Panc1 (cell line): Measurements from ENCODE around the gene SLC12A8. TPM values are rescaled to one million over a fixed set of nuclear protein-coding genes. Genes with fewer than 3 reads are reported as not detected.
"Not testable (repeated sequence)": the region's sequence is repeated elsewhere in the genome, so short reads cannot be mapped to it uniquely, and the experiment has no call there.

ENCODE experiments used
- ATAC-seq: fragments of 200-7000 bp; cut with Tn5 transposase; 2 replicates; pipeline ENCODE4 v1.9.1; 2020; ENCODE audit warnings: mild to moderate bottlenecking, moderate library complexity
- BruUV-seq: library from RNA; stranded (reverse); fragments of 400-500 nt; replicated peaks from 2 replicates; lab custom pipeline; 2021; lab: Mats Ljungman, UMichigan
- CTCF ChIA-PET: fragments of 300-600 bp; sonication (Branson Sonifier 250); formaldehyde crosslinking; loops from one replicate; lab custom pipeline; 2022; ENCODE audit warnings: antibody characterized with exemption; lab: Charles Lee
- POLR2A ChIA-PET: fragments of 300-600 bp; sonication (Branson Sonifier 250); formaldehyde crosslinking; loops from one replicate; lab custom pipeline; 2022; ENCODE audit warnings: antibody characterized with exemption; lab: Charles Lee
- DNase-seq: peaks from one replicate; pipeline ENCODE4 v3.0.0-alpha.2; 2010; ENCODE audit warnings: low read depth, low spot score
- H3K27ac ChIP-seq: 2 replicates; pipeline ENCODE4 v1.5.1; 2011; ENCODE audit warnings: mild to moderate bottlenecking, low read length, inconsistent platforms
- H3K27me3 ChIP-seq: fragments of 200-500 bp; sonication (Bioruptor generic); 2 replicates; pipeline ENCODE4 v1.6.0; 2014; ENCODE audit warnings: low read length, inconsistent platforms; ENCODE audit not compliant: control insufficient read depth, insufficient read depth
- H3K36me3 ChIP-seq: fragments of 200-500 bp; sonication (Bioruptor generic); 2 replicates; pipeline ENCODE4 v1.5.1; 2014; ENCODE audit warnings: inconsistent platforms, mild to moderate bottlenecking, low read length, moderate library complexity; ENCODE audit not compliant: control insufficient read depth, insufficient read depth
- H3K4me1 ChIP-seq: 2 replicates; pipeline ENCODE4 v1.5.1; 2011; ENCODE audit warnings: inconsistent platforms, mild to moderate bottlenecking, low read length, moderate library complexity; ENCODE audit not compliant: control insufficient read depth, insufficient read depth
- H3K4me3 ChIP-seq, 2 experiments: 2 replicates each; pipeline ENCODE4 v1.5.1; 2011 to 2012; ENCODE audit warnings: low read depth in 2 of 2, low read length in 2 of 2, mild to moderate bottlenecking in 2 of 2, inconsistent platforms in 1 of 2, moderate library complexity in 1 of 2
- H3K9me3 ChIP-seq: fragments of 200-500 bp; sonication (Bioruptor generic); 2 replicates; pipeline ENCODE4 v1.5.1; 2014; ENCODE audit warnings: low read depth, mild to moderate bottlenecking, inconsistent platforms, low read length, moderate library complexity; ENCODE audit not compliant: control insufficient read depth, insufficient read depth
- CTCF ChIP-seq: fragments of 450-650 bp; IDR thresholded peaks from 2 replicates; pipeline ENCODE4 v1.5.1; 2017; ENCODE audit warnings: mild to moderate bottlenecking
- POLR2AphosphoS5 ChIP-seq: IDR thresholded peaks from 2 replicates; pipeline ENCODE4 v1.6.1; 2012; ENCODE audit warnings: mild to moderate bottlenecking, low read depth, low read length, moderate library complexity
- REST ChIP-seq, 2 experiments: IDR thresholded peaks; 2 replicates each; pipeline ENCODE4 v1.6.1; 2011 to 2012; ENCODE audit warnings: low read depth in 2 of 2, control low read depth in 1 of 2, low read length in 1 of 2, mild to moderate bottlenecking in 1 of 2, moderate library complexity in 1 of 2; ENCODE audit not compliant: insufficient read depth in 1 of 2
- SIN3A ChIP-seq: IDR thresholded peaks from 2 replicates; pipeline ENCODE4 v1.6.1; 2012; ENCODE audit warnings: low read depth, mild to moderate bottlenecking, low read length, moderate library complexity, borderline replicate concordance; ENCODE audit not compliant: insufficient read depth
- TCF7L2 ChIP-seq: IDR thresholded peaks from 2 replicates; pipeline ENCODE4 v1.6.1; 2011; ENCODE audit warnings: mild to moderate bottlenecking, low read depth, low read length, inconsistent platforms
- in situ Hi-C: cut with HindIII; loops from 2 replicates; pipeline ENCODE4 v1.10.0; 2016; ENCODE audit warnings: low sequenced_read_pairs, low pct_unique_long_range_greater_than_20kb
- intact Hi-C: fragments of 100-400 bp; cut with micrococcal nuclease; formaldehyde crosslinking; loops from one replicate; pipeline ENCODE4 v1.10.0; 2022; ENCODE audit not compliant: unreplicated experiment
- total RNA-seq: library from RNA; stranded (reverse); gene quantifications from one replicate; pipeline ENCODE4 v1.2.1, GENCODE V29; 2021; ENCODE audit not compliant: unreplicated experiment

SLC12A8 gene
- total RNA-seq, 1 experiment from 2014 or later, result 7.0 TPM

DNA sequence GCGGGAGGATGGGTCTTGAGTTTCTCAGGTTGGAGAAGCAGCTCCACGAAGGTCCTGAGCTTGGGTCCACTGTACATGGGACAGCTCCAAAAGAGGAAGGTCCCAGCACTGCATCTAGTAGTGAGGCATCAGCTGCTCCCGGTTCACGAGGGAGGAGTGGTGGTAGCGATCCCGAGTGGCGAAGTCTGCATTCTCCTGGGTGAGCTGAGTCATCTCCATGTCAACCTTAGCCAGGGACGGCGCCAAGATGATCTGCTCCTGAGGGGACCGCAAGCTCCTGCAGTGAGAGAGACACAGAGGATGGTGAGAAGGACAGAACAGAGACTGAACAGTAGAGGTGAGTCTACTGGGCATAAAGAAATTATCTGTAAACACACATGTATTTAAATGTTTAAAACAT lies 128.8 kb downstream of the SLC12A8 start:
- Histone ChIP-seq H3K36me3 (no peaks in the 10 kb centered on the region), H3K27me3 (no peaks in the 10 kb centered on the region), H3K27ac (no peak overlapping the region), H3K9me3 (no peaks in the 10 kb centered on the region), H3K4me1 (no peaks in the 10 kb centered on the region), H3K4me3 (no peak overlapping the region)
- intact Hi-C loops (no loop called here), in situ Hi-C loops (no loop called here)
- ChIA-PET POLR2A (no interaction called here), CTCF (interaction anchor here (0.7 kb wide), 1 partner anchor 97 kb away, joined by 3 read pairs; no protein-coding TSS in a partner anchor)
- ATAC-seq (0 out of 2 replicates have a peak, but pooled peaks have one; percentile 9), DNase-seq (no peak)
- TF ChIP-seq POLR2AphosphoS5 (no peak), CTCF (no peak), SIN3A (no peak), TCF7L2 (no peak), REST (IDR thresholded peaks at IDR 0.05; ENCODE audit: insufficient read depth in 1 of 2, low read depth in 2 of 2, low read length in 1 of 2) (no peak)
- no TSS peak for BruUV-seq

- in situ Hi-C loops, ATAC-seq, H3K27ac ChIP-seq, BruUV-seq, POLR2A ChIA-PET, H3K36me3 ChIP-seq, H3K4me1 ChIP-seq, H3K4me3 ChIP-seq, intact Hi-C loops, H3K27me3 ChIP-seq, DNase-seq, H3K9me3 ChIP-seq: not testable (repeated sequence)
- CTCF ChIA-PET, result interaction anchor here (0.7 kb wide), 1 partner anchor 985 kb away, joined by 3 read pairs; no protein-coding TSS in a partner anchor
Measured at GRCh38 chr3:125082339-125082738, 130.2 kb downstream of the SLC12A8 start.

DNA sequence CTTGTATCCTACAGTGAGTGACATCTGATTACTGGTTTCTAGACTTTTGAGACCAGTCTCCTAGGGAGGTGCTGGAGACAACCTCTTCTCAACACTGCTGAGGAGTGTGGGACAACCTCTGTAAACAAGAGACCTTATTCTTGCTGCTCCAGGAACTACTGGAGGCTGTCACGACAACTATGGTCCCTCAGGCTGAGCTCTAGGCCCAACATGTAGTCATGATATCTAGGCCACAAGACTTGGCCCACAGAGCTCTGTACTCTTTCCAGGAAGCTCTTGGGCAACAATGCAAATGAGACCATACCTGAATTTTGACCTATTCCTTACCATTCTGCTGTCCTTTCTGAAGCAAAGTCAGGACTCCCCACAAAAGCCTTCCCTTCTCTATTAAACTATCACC lies 132.5 kb downstream of the SLC12A8 start:
- Histone ChIP-seq H3K27ac (0 out of 2 replicates have a peak overlapping the region, but pooled peaks have one; percentile 15), H3K27me3 (no peaks in the 10 kb centered on the region), H3K4me3 (no peak overlapping the region), H3K36me3 (no peaks in the 10 kb centered on the region), H3K9me3 (no peaks in the 10 kb centered on the region), H3K4me1 (0 out of 2 replicates have a peak, but pooled peaks cover 3% of the 10 kb centered on the region)
- in situ Hi-C loops, result no loop called here
- DNase-seq, result no peak
- no peak for TF ChIP-seq POLR2AphosphoS5
- ChIA-PET CTCF (no interaction called here), POLR2A (no interaction called here)
- BruUV-seq, result no TSS peak
- intact Hi-C loops, result no loop called here
- no peak for ATAC-seq
